Measurements from ENCODE around the gene CTR9.

CTR9 gene

DNA sequence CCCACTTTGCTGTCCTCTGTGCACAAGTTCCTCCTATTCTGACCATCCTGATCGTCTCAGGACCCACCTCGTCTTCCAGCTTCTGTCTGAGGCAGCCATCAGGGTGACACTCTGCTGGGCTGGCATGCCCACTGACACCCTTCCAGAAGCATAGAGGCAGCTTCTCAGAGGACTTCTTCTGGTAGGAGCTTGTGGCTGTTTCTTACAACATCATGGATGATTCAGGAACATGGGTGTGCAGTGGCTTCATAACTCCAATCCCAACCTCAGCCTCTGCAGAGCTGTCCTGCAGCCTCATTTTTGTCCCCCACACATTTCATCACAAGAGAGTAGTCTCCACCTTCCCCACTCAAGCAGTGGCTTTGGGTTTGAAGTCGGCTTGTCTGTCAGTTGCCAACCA, 20.9 kb upstream of the CTR9 start:
- no peak overlapping the region for H3K27ac ChIP-seq (ENCODE audit: low read length)
- H3K4me2 ChIP-seq (ENCODE audit: insufficient read depth, low read length), result no peak overlapping the region
- H3K27me3 ChIP-seq (ENCODE audit: insufficient read depth, low read length, poor library complexity), result peaks cover 5% of the 10 kb centered on the region
- no peak overlapping the region for H3K9ac ChIP-seq (ENCODE audit: low read depth, low read length)
- H3K4me3 ChIP-seq (ENCODE audit: low read depth in 1 of 2, low read length in 2 of 2), result no peak overlapping the region
- H3K36me3 ChIP-seq (ENCODE audit: insufficient read depth, low read length), result no peaks in the 10 kb centered on the region
- ATAC-seq (ENCODE audit: insufficient read depth, low read depth) (no peak), DNase-seq (no peak)
- TF ChIP-seq, protein P1, sequence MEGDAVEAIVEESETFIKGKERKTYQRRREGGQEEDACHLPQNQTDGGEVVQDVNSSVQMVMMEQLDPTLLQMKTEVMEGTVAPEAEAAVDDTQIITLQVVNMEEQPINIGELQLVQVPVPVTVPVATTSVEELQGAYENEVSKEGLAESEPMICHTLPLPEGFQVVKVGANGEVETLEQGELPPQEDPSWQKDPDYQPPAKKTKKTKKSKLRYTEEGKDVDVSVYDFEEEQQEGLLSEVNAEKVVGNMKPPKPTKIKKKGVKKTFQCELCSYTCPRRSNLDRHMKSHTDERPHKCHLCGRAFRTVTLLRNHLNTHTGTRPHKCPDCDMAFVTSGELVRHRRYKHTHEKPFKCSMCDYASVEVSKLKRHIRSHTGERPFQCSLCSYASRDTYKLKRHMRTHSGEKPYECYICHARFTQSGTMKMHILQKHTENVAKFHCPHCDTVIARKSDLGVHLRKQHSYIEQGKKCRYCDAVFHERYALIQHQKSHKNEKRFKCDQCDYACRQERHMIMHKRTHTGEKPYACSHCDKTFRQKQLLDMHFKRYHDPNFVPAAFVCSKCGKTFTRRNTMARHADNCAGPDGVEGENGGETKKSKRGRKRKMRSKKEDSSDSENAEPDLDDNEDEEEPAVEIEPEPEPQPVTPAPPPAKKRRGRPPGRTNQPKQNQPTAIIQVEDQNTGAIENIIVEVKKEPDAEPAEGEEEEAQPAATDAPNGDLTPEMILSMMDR (IDR thresholded peaks at IDR 0.05; ENCODE audit: borderline replicate concordance, extremely low read depth, low read length, poor library complexity, severe bottlenecking), result no peak
- no peak for TF ChIP-seq EZH2 (IDR thresholded peaks at IDR 0.05; ENCODE audit: borderline replicate concordance, low read depth, low read length, severe bottlenecking)
- H4K20me1 ChIP-seq (ENCODE audit: insufficient read depth, low read length), result no peaks in the 10 kb centered on the region
- H3K4me1 ChIP-seq (ENCODE audit: insufficient read depth, low read length), result no peaks in the 10 kb centered on the region
- H2AFZ ChIP-seq (ENCODE audit: low read depth, low read length), result no peak overlapping the region
- H3K79me2 ChIP-seq (ENCODE audit: insufficient read depth, low read length), result no peaks in the 10 kb centered on the region
- no peaks in the 10 kb centered on the region for H3K9me3 ChIP-seq (ENCODE audit: insufficient read depth, low read length, severe bottlenecking)

GRCh38 chr11:10731064-10731680, 19.9 kb upstream of the CTR9 start:
- Histone ChIP-seq H2AFZ (ENCODE audit: low read depth, low read length) (no peak overlapping the region), H3K36me3 (ENCODE audit: insufficient read depth, low read length) (no peaks in the 10 kb centered on the region), H3K27me3 (ENCODE audit: insufficient read depth, low read length, poor library complexity) (peaks cover 5% of the 10 kb centered on the region)

GRCh38 chr11:10735481-10736475, 15.3 kb upstream of the CTR9 start:
- Histone ChIP-seq H3K79me2 (ENCODE audit: insufficient read depth, low read length) (no peaks in the 10 kb centered on the region), H4K20me1 (ENCODE audit: insufficient read depth, low read length) (no peaks in the 10 kb centered on the region), H3K27ac (ENCODE audit: low read length) (no peak overlapping the region), H3K4me2 (ENCODE audit: insufficient read depth, low read length) (peak overlapping the region; percentile 66), H3K36me3 (ENCODE audit: insufficient read depth, low read length) (no peaks in the 10 kb centered on the region), H3K4me3 (ENCODE audit: low read depth in 1 of 2, low read length in 2 of 2) (peak overlapping the region in 1 of 2 experiments; percentile 47; a peak in 2 of 4 replicates), H3K9me3 (ENCODE audit: insufficient read depth, low read length, severe bottlenecking) (no peaks in the 10 kb centered on the region), H3K9ac (ENCODE audit: low read depth, low read length) (peak overlapping the region; percentile 33; the same call in 1 of the 2 replicates), H3K27me3 (ENCODE audit: insufficient read depth, low read length, poor library complexity) (peaks cover 6% of the 10 kb centered on the region), H2AFZ (ENCODE audit: low read depth, low read length) (peak overlapping the region; percentile 65), H3K4me1 (ENCODE audit: insufficient read depth, low read length) (peaks cover 7% of the 10 kb centered on the region)
- DNase-seq (peak; percentile 86), ATAC-seq (ENCODE audit: insufficient read depth, low read depth) (peak; percentile 100)
- TF ChIP-seq, protein P1 (IDR thresholded peaks at IDR 0.05; ENCODE audit: borderline replicate concordance, extremely low read depth, low read length, poor library complexity, severe bottlenecking), result peak; percentile 98
- TF ChIP-seq EZH2 (IDR thresholded peaks at IDR 0.05; ENCODE audit: borderline replicate concordance, low read depth, low read length, severe bottlenecking), result no peak

More at GRCh38 chr11:10731064-10731680, 19.9 kb upstream of the CTR9 start:
- Histone ChIP-seq H3K79me2 (ENCODE audit: insufficient read depth, low read length) (no peaks in the 10 kb centered on the region), H4K20me1 (ENCODE audit: insufficient read depth, low read length) (no peaks in the 10 kb centered on the region), H3K4me1 (ENCODE audit: insufficient read depth, low read length) (peaks cover 7% of the 10 kb centered on the region), H3K9me3 (ENCODE audit: insufficient read depth, low read length, severe bottlenecking) (no peaks in the 10 kb centered on the region), H3K4me3 (ENCODE audit: low read depth in 1 of 2, low read length in 2 of 2) (no peak overlapping the region), H3K4me2 (ENCODE audit: insufficient read depth, low read length) (no peak overlapping the region), H3K27ac (ENCODE audit: low read length) (no peak overlapping the region), H3K9ac (ENCODE audit: low read depth, low read length) (no peak overlapping the region)
- no peak for DNase-seq
- no peak for TF ChIP-seq EZH2 (IDR thresholded peaks at IDR 0.05; ENCODE audit: borderline replicate concordance, low read depth, low read length, severe bottlenecking)
- TF ChIP-seq, protein P1 (IDR thresholded peaks at IDR 0.05; ENCODE audit: borderline replicate concordance, extremely low read depth, low read length, poor library complexity, severe bottlenecking), result no peak
- no peak for ATAC-seq (ENCODE audit: insufficient read depth, low read depth)

All from DND-41 (cell line).